WTC11 (cell line): Measurements from ENCODE around the gene ZBTB25. TPM values are rescaled to one million over a fixed set of nuclear protein-coding genes. Genes with fewer than 3 reads are reported as not detected.
A peak's percentile ranks its signal among the peaks of the same experiment; 100 is the strongest.

ENCODE experiments used
- ATAC-seq: fragments of 200-7000 bp; cut with Tn5 transposase; 2 replicates; pipeline ENCODE4 v1.10.0; 2021; ENCODE audit warnings: mild to moderate bottlenecking, moderate library complexity
- CTCF ChIA-PET: fragments of 300-600 bp; sonication (Branson Sonifier 250); formaldehyde crosslinking; loops from one replicate; lab custom pipeline; 2021; ENCODE audit warnings: antibody characterized with exemption; lab: Charles Lee
- POLR2A ChIA-PET: fragments of 350-600 bp; sonication (Branson Sonifier 250); formaldehyde crosslinking; loops from one replicate; lab custom pipeline; 2021; ENCODE audit warnings: antibody characterized with exemption; lab: Charles Lee
- DNase-seq: peaks from one replicate; pipeline ENCODE4 v3.0.0; 2021; ENCODE audit warnings: low spot score
- H3K27ac Mint-ChIP-seq: 2 replicates; pipeline ENCODE4 v1.8.0; 2021; ENCODE audit warnings: mixed read lengths
- H3K27me3 Mint-ChIP-seq: 2 replicates; pipeline ENCODE4 v1.8.0; 2021; ENCODE audit warnings: low read depth, mild to moderate bottlenecking, moderate library complexity, mixed read lengths
- H3K36me3 Mint-ChIP-seq: 2 replicates; pipeline ENCODE4 v1.8.0; 2021; ENCODE audit warnings: mixed read lengths
- H3K4me1 Mint-ChIP-seq: 2 replicates; pipeline ENCODE4 v1.8.0; 2022; ENCODE audit warnings: mixed read lengths
- H3K4me3 Mint-ChIP-seq: 2 replicates; pipeline ENCODE4 v1.8.0; 2021; ENCODE audit warnings: mild to moderate bottlenecking, moderate library complexity, mixed read lengths
- H3K9me3 Mint-ChIP-seq: 2 replicates; pipeline ENCODE4 v1.8.0; 2021; ENCODE audit warnings: mixed read lengths
- ARID4B ChIP-seq: sonication (generic); formaldehyde crosslinking; IDR thresholded peaks from 2 replicates; pipeline ENCODE4 v1.8.0; 2023; ENCODE audit warnings: missing genetic modification reagents, mild to moderate bottlenecking, borderline replicate concordance
- CBFB ChIP-seq: sonication (generic); formaldehyde crosslinking; IDR thresholded peaks from 2 replicates; pipeline ENCODE4 v1.8.1; 2022; ENCODE audit warnings: mild to moderate bottlenecking, low read depth, missing genetic modification reagents
- CREM ChIP-seq: sonication (generic); formaldehyde crosslinking; IDR thresholded peaks from 2 replicates; pipeline ENCODE4 v1.8.1; 2022; ENCODE audit warnings: mild to moderate bottlenecking, missing genetic modification reagents, moderate library complexity
- JUN ChIP-seq: sonication (generic); formaldehyde crosslinking; IDR thresholded peaks from 2 replicates; pipeline ENCODE4 v1.8.0; 2023; ENCODE audit warnings: mild to moderate bottlenecking, missing genetic modification reagents
- MXD4 ChIP-seq: fragments of 250-450 bp; sonication (Bioruptor Pico); IDR thresholded peaks from 2 replicates; pipeline ENCODE4 v1.8.0; 2021; ENCODE audit warnings: mild to moderate bottlenecking, moderate library complexity, borderline replicate concordance
- NFATC4 ChIP-seq: fragments of 250-450 bp; sonication (Bioruptor Pico); IDR thresholded peaks from 2 replicates; pipeline ENCODE4 v1.9.0; 2021; ENCODE audit warnings: mild to moderate bottlenecking
- TCF7 ChIP-seq: sonication (generic); formaldehyde crosslinking; IDR thresholded peaks from 2 replicates; pipeline ENCODE4 v1.8.0; 2022; ENCODE audit warnings: mild to moderate bottlenecking, low read depth, missing genetic modification reagents, moderate library complexity
- USF2 ChIP-seq: sonication (generic); formaldehyde crosslinking; IDR thresholded peaks from 2 replicates; pipeline ENCODE4 v1.8.1; 2023; ENCODE audit warnings: mild to moderate bottlenecking, missing genetic modification reagents, moderate library complexity
- ZBTB21 ChIP-seq: sonication (generic); formaldehyde crosslinking; IDR thresholded peaks from 2 replicates; pipeline ENCODE4 v1.8.1; 2023; ENCODE audit warnings: mild to moderate bottlenecking, missing genetic modification reagents, borderline replicate concordance
- ZNF121 ChIP-seq: sonication (generic); formaldehyde crosslinking; IDR thresholded peaks from 2 replicates; pipeline ENCODE4 v1.8.0; 2023; ENCODE audit warnings: missing genetic modification reagents
- ZNF219 ChIP-seq: sonication (generic); formaldehyde crosslinking; IDR thresholded peaks from 2 replicates; pipeline ENCODE4 v1.8.0; 2023; ENCODE audit warnings: missing genetic modification reagents, mild to moderate bottlenecking, borderline replicate concordance
- ZNF232 ChIP-seq: sonication (generic); formaldehyde crosslinking; IDR thresholded peaks from 2 replicates; pipeline ENCODE4 v1.8.0; 2022; ENCODE audit warnings: mild to moderate bottlenecking, missing genetic modification reagents
- ZNF281 ChIP-seq: sonication (generic); formaldehyde crosslinking; IDR thresholded peaks from 2 replicates; pipeline ENCODE4 v1.8.0; 2023; ENCODE audit warnings: mild to moderate bottlenecking, missing genetic modification reagents
- ZNF512 ChIP-seq: sonication (generic); formaldehyde crosslinking; IDR thresholded peaks from 2 replicates; pipeline ENCODE4 v1.8.1; 2022; ENCODE audit warnings: missing genetic modification reagents, borderline replicate concordance
- total RNA-seq: library from RNA; stranded (reverse); gene quantifications from 3 replicates; pipeline ENCODE4 v1.2.3, GENCODE V29; 2021

ZBTB25 gene
- total RNA-seq, 1 experiment from 2014 or later: 11.9 TPM

- Mint-ChIP-seq H3K9me3 (no peaks in the 10 kb centered on the region), H3K27me3 (peaks cover 3% of the 10 kb centered on the region), H3K4me3 (peak overlapping the region; percentile 80), H3K27ac (no peak overlapping the region), H3K36me3 (peaks cover 10% of the 10 kb centered on the region), H3K4me1 (peaks cover 12% of the 10 kb centered on the region)
- DNase-seq (no peak), ATAC-seq (peak; percentile 13)
- TF ChIP-seq ZNF512 (no peak), MXD4 (CRISPR knock-in tag) (no peak), CBFB (CRISPR knock-in tag) (no peak), ARID4B (no peak), CREM (CRISPR knock-in tag) (no peak), ZNF219 (CRISPR knock-in tag) (no peak), JUN (CRISPR knock-in tag) (no peak), USF2 (CRISPR knock-in tag) (no peak), ZNF232 (no peak), TCF7 (CRISPR knock-in tag) (no peak), ZBTB21 (no peak), ZNF281 (no peak), NFATC4 (no peak)
- CTCF ChIA-PET: interaction anchor here (0.8 to 2.5 kb wide), 3 partner anchors 27 to 73 kb away, joined by 4 to 13 read pairs (median 4); no protein-coding TSS in a partner anchor
- POLR2A ChIA-PET: interaction anchor here (1.4 to 3.1 kb wide), 2 partner anchors 40 to 77 kb away, joined by 8 read pairs; partner anchors contain the start of genes MTHFD1 and ZBTB1
These were observed 39.0 kb downstream of the ZBTB25 start for GRCh38 chr14:64464651-64465050.

- H3K4me1 Mint-ChIP-seq: peaks cover 12% of the 10 kb centered on the region
- no peak overlapping the region for H3K27ac Mint-ChIP-seq
- ChIA-PET CTCF (interaction anchor here (0.7 to 2.5 kb wide), 3 partner anchors 28 to 72 kb away, joined by 3 to 13 read pairs (median 4); no protein-coding TSS in a partner anchor), POLR2A (interaction anchor here (1.4 to 3.1 kb wide), 2 partner anchors 41 to 76 kb away, joined by 8 read pairs; partner anchors contain the start of genes MTHFD1 and ZBTB1)
- DNase-seq (no peak), ATAC-seq (no peak)
- H3K9me3 Mint-ChIP-seq: no peaks in the 10 kb centered on the region
- peaks cover 3% of the 10 kb centered on the region for H3K27me3 Mint-ChIP-seq
- TF ChIP-seq ZBTB21 (no peak), ZNF121 (peak; percentile 73; the same call in 1 of the 2 replicates)
- H3K36me3 Mint-ChIP-seq: peaks cover 18% of the 10 kb centered on the region
- no peak overlapping the region for H3K4me3 Mint-ChIP-seq
These were observed 39.8 kb downstream of the ZBTB25 start for GRCh38 chr14:64463873-64464272.
